Stimulated activated CD4-positive, alpha-beta T cell treated with anti-CD3 and anti-CD28 coated beads, TNF-alpha, amount 100 ng/mL, for 4 hours (primary cell): ENCODE results near the gene UNC13C.
"Not testable (repeated sequence)": the region's sequence is repeated elsewhere in the genome, so short reads cannot be mapped to it uniquely, and the experiment has no call there.

Source experiments
- DNase-seq, 3 experiments: peaks; one replicate each; pipeline ENCODE4 v3.0.0-alpha.2; 2020; ENCODE audit warnings: low read depth in 3 of 3

Gene UNC13C

DNA sequence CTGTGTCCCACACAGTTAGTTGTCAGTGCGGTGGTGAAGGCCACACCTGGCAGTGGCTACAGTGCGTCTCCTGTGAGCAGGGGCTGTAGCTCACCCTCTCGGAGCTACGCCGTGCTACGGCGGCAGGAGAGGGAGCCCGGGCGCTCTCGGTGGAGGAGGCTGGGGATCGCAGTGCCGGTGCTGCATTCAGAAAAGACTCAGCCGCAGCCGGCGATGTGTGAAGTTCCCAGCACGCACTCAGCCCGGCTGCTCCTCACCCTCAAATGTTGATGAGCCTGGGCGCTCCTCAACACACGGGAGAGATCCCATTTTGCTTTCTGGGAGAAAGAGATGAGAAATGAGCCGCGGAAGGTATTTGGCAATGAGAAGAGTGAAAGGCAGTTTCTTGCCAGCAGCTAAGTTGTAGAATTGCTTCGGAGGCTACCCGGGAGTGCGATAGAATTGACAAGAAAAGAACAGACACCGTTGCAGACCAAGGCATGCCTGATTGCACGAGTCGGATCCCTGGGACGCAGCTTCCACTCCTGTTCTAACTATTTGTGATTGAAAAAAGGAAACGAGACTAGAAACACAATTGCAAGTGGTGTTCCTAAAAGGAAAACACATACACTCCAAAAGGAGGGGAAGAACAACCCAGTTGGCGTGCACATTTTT, at the start of gene UNC13C:
Gene UNC13C, plus strand, starts transcription at position 189 of the 654 bp plus-strand sequence. CDS start 34,463 bp downstream, outside the sequence.
- no peak for DNase-seq

GRCh38 chr15:53936137-53936536, 42.1 kb upstream of the UNC13C start:
- DNase-seq = no peak

DNA sequence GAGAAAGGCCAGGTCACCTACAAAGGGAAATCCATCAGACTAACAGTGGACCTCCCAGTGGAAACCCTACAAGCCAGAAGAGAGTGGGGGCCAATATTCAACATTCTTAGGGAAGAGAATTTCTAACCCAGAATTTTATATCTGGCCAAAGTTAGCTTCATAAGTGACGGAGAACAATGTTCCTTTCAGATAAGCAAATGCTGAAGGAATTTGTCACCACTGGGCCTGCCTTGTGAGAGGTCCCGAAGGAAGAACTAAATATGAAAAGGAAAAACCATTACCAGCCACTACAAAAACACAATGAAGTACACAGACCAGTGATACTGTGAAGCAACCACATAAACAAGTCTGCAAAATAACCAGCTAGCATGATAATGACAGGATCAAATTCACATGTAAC, 40.6 kb upstream of the UNC13C start:
- DNase-seq = not testable (repeated sequence)

DNA sequence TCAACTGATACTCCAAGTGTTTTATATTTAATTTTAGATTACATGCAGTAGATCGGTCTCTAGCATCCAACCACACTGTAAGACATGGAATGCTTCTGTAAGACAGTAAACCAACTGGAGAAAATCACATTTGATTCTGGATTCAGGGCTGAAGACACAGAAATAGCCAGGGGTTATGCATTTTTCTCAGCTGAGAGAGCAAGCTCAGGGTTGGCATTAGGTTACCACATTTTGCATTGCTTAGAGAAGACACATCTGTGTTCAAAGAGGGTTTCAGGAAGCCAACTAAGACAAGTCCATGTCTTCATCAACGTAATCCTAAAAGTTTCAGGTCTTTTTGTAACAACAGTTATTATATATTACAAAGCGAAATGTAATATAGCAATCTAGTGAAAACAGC, 27.7 kb upstream of the UNC13C start:
- no peak for DNase-seq

DNA sequence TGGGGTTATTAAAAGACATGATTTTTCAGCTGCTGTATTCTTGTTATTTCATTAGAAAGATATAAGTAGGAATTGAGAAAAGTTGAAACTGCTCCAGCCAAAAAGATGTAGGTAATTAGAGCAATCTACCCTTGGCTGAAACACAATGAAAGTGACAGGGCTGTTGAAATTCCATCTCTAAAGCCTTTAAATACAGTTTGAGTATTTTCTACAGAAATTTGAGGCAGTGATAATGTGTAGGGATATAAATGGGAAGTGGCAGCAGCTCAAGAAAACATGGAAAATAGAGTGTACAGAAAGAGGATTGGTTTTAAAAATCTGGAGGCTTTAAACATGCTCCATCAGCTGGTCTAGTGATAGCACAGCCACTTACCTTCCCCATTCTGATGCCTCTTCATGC, 22.8 kb upstream of the UNC13C start:
- DNase-seq = no peak

DNA sequence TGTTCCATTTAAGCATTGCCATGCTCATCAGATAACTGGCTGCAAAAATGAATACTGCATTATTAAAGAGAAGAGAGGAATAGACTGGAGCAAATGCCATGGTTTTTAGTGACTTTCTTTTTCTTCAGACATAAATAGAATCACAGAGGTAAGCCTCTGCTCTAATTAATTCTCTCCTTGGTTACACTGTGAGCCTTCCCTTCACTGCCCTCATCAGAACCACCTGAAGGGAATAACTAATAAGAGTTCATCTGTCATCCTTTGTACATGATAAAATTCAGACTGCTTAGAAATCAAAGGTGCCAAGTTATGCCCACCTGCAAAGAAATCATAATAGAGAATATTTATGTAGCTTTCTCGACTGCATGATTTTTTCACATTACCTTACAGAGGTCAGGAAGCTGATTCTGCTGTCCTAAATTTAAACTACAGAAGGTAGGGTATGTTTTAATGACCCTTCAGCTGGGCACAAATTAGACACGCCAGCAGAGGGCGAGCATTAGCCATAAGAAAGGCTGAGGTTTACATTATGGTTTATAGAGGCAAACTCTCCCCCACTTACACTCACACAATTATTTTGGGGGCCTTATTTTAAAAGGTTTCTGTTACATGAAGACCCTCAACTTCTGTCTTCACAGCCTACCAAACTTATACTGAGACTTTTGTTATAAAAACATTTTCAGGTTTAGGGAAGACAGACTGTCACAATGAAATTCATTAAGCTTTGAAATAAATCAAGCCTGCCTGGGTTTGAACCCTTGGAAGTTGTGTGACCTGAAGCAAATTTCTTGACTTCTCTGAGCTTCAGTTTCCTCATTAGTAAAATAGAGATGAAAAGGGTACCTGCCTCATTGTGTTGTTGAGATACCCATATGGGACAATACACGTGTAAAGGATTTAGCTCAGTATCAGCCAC, 15.3 kb upstream of the UNC13C start:
- DNase-seq = no peak

DNA sequence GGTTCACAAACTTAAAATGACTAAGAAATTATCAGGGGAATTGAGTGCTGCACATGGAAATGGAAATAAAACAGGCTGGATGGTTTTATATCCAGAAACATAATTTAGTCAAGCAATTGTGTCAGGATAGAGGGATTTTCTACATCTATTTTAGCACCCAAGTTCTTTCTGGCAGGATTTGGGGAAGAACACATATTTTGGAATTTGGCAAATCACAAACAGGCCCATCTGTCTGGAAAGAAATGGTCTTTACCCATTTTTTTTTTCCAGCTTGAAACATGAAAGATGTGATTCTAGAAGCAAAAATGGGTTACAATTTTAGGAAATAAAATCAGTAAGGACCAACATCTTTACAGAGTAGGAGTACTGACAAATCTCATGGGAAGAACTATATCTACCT, 14.4 kb upstream of the UNC13C start:
- DNase-seq = no peak

- DNase-seq = no peak
These were observed 4.1 kb upstream of the UNC13C start for GRCh38 chr15:53974121-53974520.

DNA sequence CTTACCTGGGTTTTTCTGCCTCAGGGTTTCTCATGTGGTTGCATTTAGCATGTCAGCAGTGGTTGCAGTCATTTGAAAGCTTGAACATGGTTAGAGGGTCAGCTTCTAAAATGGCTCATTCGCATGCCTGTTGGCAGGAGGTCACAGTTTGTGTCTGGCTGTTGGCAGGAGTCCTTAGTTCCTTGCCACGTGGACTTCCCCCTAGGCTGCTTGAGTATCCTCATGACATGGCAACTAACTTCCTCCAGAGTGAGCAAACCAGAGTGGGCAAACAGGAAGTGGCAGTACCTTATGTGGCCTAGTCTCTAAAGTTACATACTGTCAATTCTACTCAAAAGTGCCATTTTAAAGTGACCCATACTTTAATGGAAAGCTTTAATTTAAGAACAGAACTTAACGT, 3.4 kb upstream of the UNC13C start:
- DNase-seq = no peak

DNA sequence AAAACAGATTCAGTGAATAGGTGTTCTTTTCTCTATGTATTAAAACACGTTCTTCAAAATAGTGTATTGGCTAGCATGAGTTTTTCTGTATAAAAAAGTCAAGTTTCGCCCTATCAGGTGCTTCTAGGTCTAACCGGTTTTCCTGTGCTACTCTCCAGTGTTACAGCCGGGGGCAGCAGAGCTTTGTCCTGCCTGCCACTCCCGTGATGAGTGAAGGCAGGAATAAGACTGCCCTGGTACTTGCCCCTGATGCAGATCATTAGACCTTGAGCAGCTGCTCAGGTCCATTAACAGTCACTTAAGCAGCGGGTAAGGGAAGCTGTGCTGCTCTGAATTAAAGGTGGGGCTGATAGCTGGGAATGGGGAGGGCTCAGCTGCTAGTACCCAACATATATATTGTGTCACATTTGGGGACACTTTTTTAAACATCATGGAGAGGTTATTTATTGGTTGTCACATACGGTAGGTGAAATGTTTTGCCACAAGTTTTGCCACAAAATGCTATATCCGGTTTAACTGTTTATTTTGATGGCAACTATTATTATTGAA, 1.3 kb upstream of the UNC13C start:
- no peak for DNase-seq

GRCh38 chr15:53979051-53979788, 979 bp downstream of the UNC13C start:
- DNase-seq = no peak

- DNase-seq = no peak
These were observed 1.8 kb downstream of the UNC13C start for GRCh38 chr15:53980021-53980420.

DNA sequence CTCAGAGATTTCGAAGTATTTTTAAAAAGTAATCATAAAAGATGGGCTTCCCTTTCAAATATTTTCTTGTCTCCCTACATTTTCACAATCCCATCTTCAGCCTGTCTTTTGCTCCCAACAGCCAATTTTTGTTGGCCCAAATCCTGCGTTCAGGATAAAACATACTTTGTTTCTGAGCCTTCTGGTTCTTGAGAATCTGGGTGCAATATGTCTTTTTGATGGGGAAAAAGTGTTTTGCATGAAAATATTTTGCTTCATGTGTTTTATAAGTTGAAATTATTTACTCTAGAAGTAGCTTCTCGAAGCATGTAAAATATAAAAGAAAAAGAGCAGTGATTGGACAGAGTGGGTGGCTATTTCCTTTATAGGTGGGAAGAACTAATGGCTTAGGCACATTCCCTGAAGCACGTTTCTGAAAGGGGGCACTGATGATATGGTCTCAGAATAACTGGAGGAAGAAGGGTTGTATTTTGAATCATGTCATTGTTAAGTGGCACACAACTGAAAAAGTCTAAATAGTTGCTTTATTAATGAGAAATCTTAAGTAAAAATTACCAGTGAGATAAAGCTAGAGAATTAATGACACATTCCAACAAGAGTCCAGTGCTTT, 3.9 kb downstream of the UNC13C start:
- no peak for DNase-seq

GRCh38 chr15:53982876-53983275, 4.6 kb downstream of the UNC13C start:
- no peak for DNase-seq

GRCh38 chr15:53984221-53984620, 6.0 kb downstream of the UNC13C start:
- DNase-seq = no peak

- DNase-seq = no peak
These were observed 7.3 kb downstream of the UNC13C start for GRCh38 chr15:53985562-53985961.

GRCh38 chr15:53987480-53987879, 9.2 kb downstream of the UNC13C start:
- no peak for DNase-seq

DNA sequence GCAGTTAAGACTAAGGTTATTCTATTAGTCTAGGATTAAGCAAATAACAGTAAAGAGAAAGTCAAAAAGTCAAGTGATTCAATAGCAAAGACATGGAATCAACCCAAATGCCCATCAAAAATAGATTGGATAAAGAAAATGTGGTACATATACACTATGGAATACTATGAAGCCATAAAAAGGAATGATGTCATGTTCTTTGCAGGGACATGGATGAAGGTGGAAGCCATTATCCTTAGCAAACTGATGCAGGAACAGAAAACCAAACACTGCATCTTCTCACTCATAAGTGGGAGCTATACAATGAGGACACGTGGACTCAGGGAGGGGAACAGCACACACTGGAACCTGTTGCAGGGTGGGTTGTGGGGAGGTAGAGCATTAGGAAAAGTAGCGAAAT, 29.0 kb downstream of the UNC13C start:
- no peak for DNase-seq

GRCh38 chr15:54011656-54012055, 33.4 kb downstream of the UNC13C start:
- DNase-seq = no peak

GRCh38 chr15:54014067-54014655, 35.9 kb downstream of the UNC13C start:
- no peak for DNase-seq

- no peak for DNase-seq
These were observed 39.0 kb downstream of the UNC13C start for GRCh38 chr15:54017251-54017650.
